Ascending aorta (tissue), 2 donors: Measurements from ENCODE around the gene DDX47. TPM values are rescaled to one million over a fixed set of nuclear protein-coding genes. Genes with fewer than 3 reads are reported as not detected.
"Not testable (repeated sequence)": the region's sequence is repeated elsewhere in the genome, so short reads cannot be mapped to it uniquely, and the experiment has no call there.

ENCODE experiments used
- DNase-seq, 2 donors: peaks; one replicate each; pipeline ENCODE4 v3.0.0-alpha.2; 2019; ENCODE audit warnings: low spot score in 2 of 2
- H3K27ac ChIP-seq, 2 donors: fragments of 200-600 bp; sonication (generic); one replicate each; pipeline ENCODE4 v1.5.1; 2016 to 2017; ENCODE audit warnings: mild to moderate bottlenecking in 1 of 2
- H3K27me3 ChIP-seq: fragments of 200-600 bp; sonication (generic); one replicate; pipeline ENCODE4 v1.5.1; 2017
- H3K36me3 ChIP-seq, 2 donors: fragments of 200-600 bp; sonication (generic); one replicate each; pipeline ENCODE4 v1.5.1; 2016
- H3K4me1 ChIP-seq, 2 donors: fragments of 200-600 bp; sonication (generic); one replicate each; pipeline ENCODE4 v1.5.1; 2016 to 2017; ENCODE audit warnings: mild to moderate bottlenecking in 1 of 2
- H3K4me3 ChIP-seq, 2 donors: fragments of 200-600 bp; sonication (generic); one replicate each; pipeline ENCODE4 v1.5.1; 2016 to 2017; ENCODE audit warnings: mild to moderate bottlenecking in 1 of 2
- H3K9me3 ChIP-seq, 2 donors: fragments of 200-600 bp; sonication (generic); one replicate each; pipeline ENCODE4 v1.5.1; 2016
- CTCF ChIP-seq, 3 experiments: fragments of 200-600 bp in 2 of 3; fragments of 450-650 bp in 1 of 3; sonication (generic) in 2 of 3; IDR thresholded peaks; one replicate each; pipeline ENCODE4 v1.5.1; 2016 to 2019; ENCODE audit warnings: antibody characterized with exemption in 3 of 3, mild to moderate bottlenecking in 1 of 3, moderate library complexity in 1 of 3
- intact Hi-C: fragments of 100-400 bp; cut with DNase I; formaldehyde crosslinking; loops from one replicate; pipeline ENCODE4 v1.15.1; 2023
- total RNA-seq: library from RNA; depleted of rRNA; stranded (reverse); fragments of >200 nt; gene quantifications from one replicate; pipeline ENCODE4 v1.1.0, GENCODE V29; 2016

DDX47 gene
- total RNA-seq, 1 donor from 2014 or later, result 36.4 TPM

- Histone ChIP-seq H3K9me3 (no peaks in the 10 kb centered on the region), H3K4me1 (no peaks in the 10 kb centered on the region), H3K4me3 (no peak overlapping the region), H3K27ac (no peak overlapping the region), H3K36me3 (no peaks in the 10 kb centered on the region), H3K27me3 (no peaks in the 10 kb centered on the region)
- DNase-seq, result no peak
- TF ChIP-seq CTCF (IDR thresholded peaks at IDR 0.05), result no peak
- intact Hi-C loops, result no loop called here
These were observed 15.4 kb upstream of the DDX47 start for GRCh38 chr12:12797794-12798152.

GRCh38 chr12:12798480-12798879, 14.7 kb upstream of the DDX47 start:
- intact Hi-C loops, result no loop called here
- no peak overlapping the region for H3K4me3 ChIP-seq
- no peak for DNase-seq
- H3K4me1 ChIP-seq, result no peaks in the 10 kb centered on the region
- H3K36me3 ChIP-seq, result no peaks in the 10 kb centered on the region
- H3K27me3 ChIP-seq, result no peaks in the 10 kb centered on the region
- TF ChIP-seq CTCF (IDR thresholded peaks at IDR 0.05), result no peak
- no peaks in the 10 kb centered on the region for H3K9me3 ChIP-seq
- no peak overlapping the region for H3K27ac ChIP-seq

GRCh38 chr12:12799163-12799920, 13.8 kb upstream of the DDX47 start:
- Histone ChIP-seq H3K27ac (no peak overlapping the region), H3K27me3 (no peaks in the 10 kb centered on the region), H3K36me3 (no peaks in the 10 kb centered on the region), H3K9me3 (no peaks in the 10 kb centered on the region), H3K4me3 (no peak overlapping the region), H3K4me1 (no peaks in the 10 kb centered on the region)
- DNase-seq, result no peak
- intact Hi-C loops, result no loop called here
- no peak for TF ChIP-seq CTCF (IDR thresholded peaks at IDR 0.05)

GRCh38 chr12:12800406-12801180, 12.6 kb upstream of the DDX47 start:
- Histone ChIP-seq H3K9me3 (no peaks in the 10 kb centered on the region), H3K36me3 (no peaks in the 10 kb centered on the region), H3K4me3 (no peak overlapping the region), H3K27me3 (no peaks in the 10 kb centered on the region), H3K27ac (no peak overlapping the region), H3K4me1 (no peaks in the 10 kb centered on the region)
- intact Hi-C loops, result no loop called here
- no peak for DNase-seq
- TF ChIP-seq CTCF (IDR thresholded peaks at IDR 0.05), result no peak

GRCh38 chr12:12801656-12802055, 11.5 kb upstream of the DDX47 start:
- H3K4me3 ChIP-seq, intact Hi-C loops, H3K36me3 ChIP-seq, H3K27me3 ChIP-seq, DNase-seq, H3K27ac ChIP-seq, H3K9me3 ChIP-seq, H3K4me1 ChIP-seq: not testable (repeated sequence)

- H3K27ac ChIP-seq, result no peak overlapping the region
- DNase-seq, result peak; percentile 34 to 80
- intact Hi-C loops, result no loop called here
- no peaks in the 10 kb centered on the region for H3K4me1 ChIP-seq
- H3K4me3 ChIP-seq, result no peak overlapping the region
- H3K9me3 ChIP-seq, result no peaks in the 10 kb centered on the region
- H3K36me3 ChIP-seq, result no peaks in the 10 kb centered on the region
- no peak for TF ChIP-seq CTCF (IDR thresholded peaks at IDR 0.05)
- no peaks in the 10 kb centered on the region for H3K27me3 ChIP-seq
These were observed 10.0 kb upstream of the DDX47 start for GRCh38 chr12:12803186-12803585.
